GM18873 (cell line): ENCODE data around the gene RNU7-1.
"Not testable (repeated sequence)": the region's sequence is repeated elsewhere in the genome, so short reads cannot be mapped to it uniquely, and the experiment has no call there.

Source experiments
- ATAC-seq: cut with Tn5 transposase; IDR thresholded peaks from one replicate; pipeline ENCODE4 v1.9.1; 2021; ENCODE audit warnings: mild to moderate bottlenecking, moderate library complexity, moderate number of reproducible peaks; ENCODE audit not compliant: unreplicated experiment, low FRiP score

RNU7-1 gene

GRCh38 chr12:6943722-6944380, at the start of gene RNU7-1, which contains the start of gene C12orf57:
TSS of gene RNU7-1 (plus strand) at chr12:6943816.
TSS of gene C12orf57 (plus strand) at chr12:6944022. CDS start at chr12:6944122, 100 bp downstream.
- ATAC-seq, result peak; percentile 32

- ATAC-seq, result no peak
Observed at GRCh38 chr12:6894321-6894720, 49.3 kb upstream of the RNU7-1 start.

DNA sequence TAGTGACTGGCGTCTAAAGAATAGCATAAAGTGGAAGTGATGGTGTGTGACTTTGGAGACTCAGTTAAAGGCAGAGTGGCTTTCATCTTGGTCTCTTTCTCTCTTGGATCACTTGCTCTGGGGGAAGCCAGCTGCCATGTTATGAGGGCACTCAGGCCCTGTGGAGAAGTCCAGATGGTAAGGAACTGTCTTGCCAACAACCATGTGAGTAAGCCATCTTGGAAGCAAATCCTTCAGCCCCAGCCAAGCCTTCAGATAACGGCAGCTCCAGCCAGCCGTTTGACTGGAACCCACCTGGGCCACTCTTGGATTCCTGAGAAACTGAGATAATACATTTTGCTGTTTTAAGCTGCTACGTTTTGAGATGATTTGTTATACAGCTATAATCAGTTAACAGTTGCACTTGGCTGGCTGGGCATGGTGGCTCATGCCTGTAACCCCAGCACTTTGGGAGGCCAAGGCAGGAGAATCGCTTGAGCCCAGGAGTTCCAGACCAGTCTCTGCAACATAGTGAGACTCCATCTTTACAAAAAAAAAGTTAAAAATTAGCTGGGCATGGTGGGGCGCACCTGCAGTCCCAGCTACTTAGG, 46.7 kb upstream of the RNU7-1 start:
- ATAC-seq, result no peak

GRCh38 chr12:6899427-6899826, 44.2 kb upstream of the RNU7-1 start:
- no peak for ATAC-seq

GRCh38 chr12:6899837-6900519, 43.6 kb upstream of the RNU7-1 start:
- ATAC-seq, result no peak

DNA sequence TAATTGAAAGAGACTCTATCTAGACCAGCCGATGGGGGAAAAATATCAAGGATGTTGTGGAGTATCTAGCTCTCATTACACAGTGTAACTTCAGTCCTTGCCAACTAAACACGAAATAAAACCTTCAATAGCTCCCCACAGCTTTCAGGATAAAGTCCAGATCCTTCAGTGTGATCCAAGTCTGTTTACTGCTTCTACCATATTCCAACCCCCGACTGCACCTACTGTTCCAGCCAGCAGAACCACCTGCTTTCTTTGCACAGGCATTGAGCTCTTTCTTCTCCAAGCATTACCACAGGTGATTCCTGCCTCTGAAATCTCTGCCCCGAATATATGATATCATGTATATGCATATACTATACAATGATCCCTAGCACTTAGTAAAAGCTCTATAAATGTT, 41.2 kb upstream of the RNU7-1 start:
- ATAC-seq, result no peak

- no peak for ATAC-seq
Observed at GRCh38 chr12:6903722-6904121, 39.9 kb upstream of the RNU7-1 start.

DNA sequence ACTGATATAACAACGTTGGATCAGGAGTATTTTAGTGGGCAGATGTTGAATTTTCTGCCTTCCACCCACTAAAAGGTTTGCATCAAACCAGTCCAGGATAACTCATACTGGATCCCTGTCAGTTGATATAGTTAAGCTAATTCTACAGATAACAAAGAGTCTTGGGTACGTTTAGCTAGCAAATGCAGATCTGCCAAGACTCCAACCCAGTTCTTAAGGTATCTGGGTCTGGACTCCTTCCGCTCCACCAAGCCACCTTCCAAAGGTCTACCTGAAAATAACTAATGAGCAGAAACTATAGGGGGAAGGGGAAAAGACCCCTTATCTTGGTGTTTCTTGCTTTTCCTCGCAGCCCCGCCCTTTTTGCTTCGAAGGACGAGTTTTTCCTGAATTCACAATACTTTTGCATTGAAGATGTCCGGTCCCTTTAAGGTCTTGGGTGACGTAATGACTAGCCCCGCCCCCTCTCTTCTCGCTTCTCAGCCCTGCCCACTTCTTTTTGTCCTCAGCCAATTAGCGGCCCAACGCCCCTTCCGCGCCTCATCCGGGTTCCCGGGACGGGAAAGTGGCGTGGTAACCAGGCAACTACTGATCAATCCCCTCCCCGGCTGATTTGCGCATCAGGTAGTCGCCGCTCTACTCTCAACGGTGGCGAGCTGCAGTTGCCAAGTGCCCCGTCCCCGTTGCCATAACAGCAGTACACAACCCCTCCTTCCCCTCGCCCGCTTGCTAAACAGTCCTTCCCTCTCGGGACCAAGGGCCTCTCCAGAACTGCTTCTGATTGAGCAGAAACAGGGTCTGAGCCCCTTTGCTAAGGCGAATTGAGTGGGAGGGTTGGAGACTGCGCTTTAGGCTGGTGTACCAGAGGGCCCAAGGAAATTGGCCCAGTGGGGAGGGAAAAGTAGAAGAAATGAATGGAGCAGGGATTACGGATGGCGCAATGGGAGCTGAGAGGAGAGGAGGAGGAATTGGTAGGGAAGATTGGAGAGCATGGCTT, 39.0 kb upstream of the RNU7-1 start, which contains the start of gene LRRC23:
LRRC23 (plus strand) TSS at position 543 of the 997 bp plus-strand sequence. CDS start 812 bp downstream, outside the sequence.
- peak; percentile 65 for ATAC-seq

GRCh38 chr12:6905414-6906040, 38.1 kb upstream of the RNU7-1 start:
- ATAC-seq, result no peak

GRCh38 chr12:6908141-6908540, 35.5 kb upstream of the RNU7-1 start:
- not testable (repeated sequence) for ATAC-seq

DNA sequence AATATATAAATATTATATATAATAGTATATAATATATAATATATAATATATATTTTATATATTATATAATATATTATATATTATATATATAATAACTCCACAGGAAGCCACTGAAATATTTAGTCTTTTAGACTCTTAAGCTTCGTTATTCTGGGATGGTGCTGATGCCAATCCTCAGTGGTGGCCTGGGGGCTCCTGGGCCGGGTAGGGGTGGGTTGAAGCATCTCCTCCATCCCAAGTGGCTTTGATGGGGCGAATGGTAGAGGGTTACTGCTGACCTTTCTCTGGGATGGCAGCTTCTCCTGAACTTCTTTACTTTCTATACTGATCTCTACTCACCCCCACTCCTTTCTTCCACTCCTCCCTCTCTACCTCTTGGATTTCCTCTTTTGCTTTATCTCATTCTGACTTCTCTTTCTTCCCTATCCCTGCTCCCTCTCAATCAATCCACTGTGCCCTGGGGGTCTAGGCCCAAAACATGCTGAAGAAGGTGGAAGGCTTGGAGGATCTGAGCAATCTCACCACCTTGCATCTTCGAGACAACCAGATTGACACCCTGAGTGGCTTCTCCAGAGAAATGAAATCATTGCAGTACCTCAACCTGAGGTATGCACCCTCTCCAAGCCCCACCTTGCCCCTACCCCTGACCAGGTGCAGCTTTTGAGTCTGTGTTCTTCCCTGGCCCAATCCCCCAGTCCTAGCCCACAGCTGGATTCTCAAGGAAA, 34.0 kb upstream of the RNU7-1 start:
- ATAC-seq, result no peak

GRCh38 chr12:6912164-6912935, 31.3 kb upstream of the RNU7-1 start:
- ATAC-seq, result no peak

- no peak for ATAC-seq
Observed at GRCh38 chr12:6914246-6914946, 29.2 kb upstream of the RNU7-1 start, which contains the start of gene ENO2. TSS of gene ENO2 (plus strand) at chr12:6914580. CDS start at chr12:6915833, 1,253 bp downstream.

GRCh38 chr12:6914947-6915788, 28.4 kb upstream of the RNU7-1 start:
- no peak for ATAC-seq

DNA sequence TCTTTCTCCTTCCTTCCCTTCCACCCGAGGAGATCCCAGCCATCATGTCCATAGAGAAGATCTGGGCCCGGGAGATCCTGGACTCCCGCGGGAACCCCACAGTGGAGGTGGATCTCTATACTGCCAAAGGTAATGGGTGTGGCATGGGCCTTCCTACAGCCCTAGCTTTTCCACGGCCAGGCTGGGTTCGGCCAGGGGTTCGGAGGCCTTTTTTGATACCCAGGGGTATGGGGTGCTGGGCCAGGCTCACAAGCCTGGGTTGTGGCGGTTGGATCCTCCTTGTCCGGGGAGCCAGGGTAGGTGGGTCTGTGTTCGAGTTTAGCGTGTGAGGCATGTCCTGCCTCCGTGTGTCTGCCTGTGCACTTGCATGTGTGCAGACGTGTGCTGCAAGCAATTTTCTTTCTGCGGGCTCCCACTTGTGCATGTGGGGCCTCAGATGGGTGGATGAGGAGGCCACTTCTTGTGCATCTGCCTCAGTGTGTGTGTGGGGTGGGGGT, 27.8 kb upstream of the RNU7-1 start:
- no peak for ATAC-seq

- ATAC-seq, result no peak
Observed at GRCh38 chr12:6916426-6917200, 27.0 kb upstream of the RNU7-1 start.
